HG02763 (cell line): ENCODE data around the gene PPFIA3.
"Not testable (repeated sequence)": the region's sequence is repeated elsewhere in the genome, so short reads cannot be mapped to it uniquely, and the experiment has no call there.

Experiments used
- ATAC-seq: cut with Tn5 transposase; IDR thresholded peaks from one replicate; pipeline ENCODE4 v1.9.1; 2021; ENCODE audit warnings: mild to moderate bottlenecking, moderate library complexity; ENCODE audit not compliant: unreplicated experiment

The PPFIA3 gene

GRCh38 chr19:49173198-49173597 lies 53.9 kb downstream of the PPFIA3 start:
- no peak for ATAC-seq

DNA sequence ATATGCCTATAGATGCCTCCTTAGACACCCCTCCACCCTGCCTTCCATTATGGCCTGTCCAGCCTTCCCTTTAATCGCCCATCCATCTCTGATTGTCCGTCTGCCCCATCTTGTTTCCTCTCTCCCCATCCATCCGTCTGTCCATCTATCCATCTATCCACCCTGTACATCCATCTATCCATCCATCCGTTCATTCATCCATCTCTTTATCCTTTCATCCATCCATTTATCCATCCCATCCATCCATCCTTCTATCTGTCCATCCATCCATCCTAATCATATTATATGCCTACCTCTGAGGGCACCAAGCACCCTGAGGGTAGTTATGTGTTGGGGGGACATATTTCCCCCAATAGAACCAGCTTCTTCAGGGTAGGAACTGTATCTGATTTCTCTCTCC lies 61.3 kb downstream of the PPFIA3 start:
- no peak for ATAC-seq

DNA sequence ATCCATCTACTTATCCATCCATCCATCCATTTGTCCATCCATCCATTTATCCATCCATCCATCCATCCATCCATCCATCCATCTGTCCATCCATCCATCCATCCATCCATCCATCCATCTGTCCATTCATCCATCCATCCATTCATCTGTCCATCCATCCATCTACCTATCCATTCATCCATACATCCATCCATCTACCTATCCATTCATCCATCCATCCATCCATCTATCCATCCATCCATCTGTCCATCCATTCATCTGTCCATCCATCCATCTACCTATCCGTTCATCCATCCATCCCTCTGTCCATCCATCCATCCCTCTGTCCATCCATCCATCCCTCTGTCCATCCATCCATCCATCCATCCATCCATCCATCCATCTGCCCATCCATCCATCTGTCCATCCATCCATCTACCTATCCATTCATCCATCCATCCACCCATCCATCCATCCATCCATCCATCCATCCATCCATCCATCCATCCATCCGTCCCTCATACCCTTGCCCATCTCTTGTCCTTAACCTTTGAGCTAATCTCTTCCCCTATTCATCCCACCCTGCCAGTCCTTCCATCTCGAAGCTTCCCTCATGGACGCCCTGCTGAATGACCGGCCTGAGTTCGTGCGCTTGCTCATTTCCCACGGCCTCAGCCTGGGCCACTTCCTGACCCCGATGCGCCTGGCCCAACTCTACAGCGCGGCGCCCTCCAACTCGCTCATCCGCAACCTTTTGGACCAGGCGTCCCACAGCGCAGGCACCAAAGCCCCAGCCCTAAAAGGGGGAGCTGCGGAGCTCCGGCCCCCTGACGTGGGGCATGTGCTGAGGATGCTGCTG lies 62.9 kb downstream of the PPFIA3 start:
- ATAC-seq = not testable (repeated sequence)

GRCh38 chr19:49182848-49183375 lies 63.6 kb downstream of the PPFIA3 start:
- ATAC-seq = no peak

GRCh38 chr19:49186108-49186507 lies 66.8 kb downstream of the PPFIA3 start:
- no peak for ATAC-seq

- no peak for ATAC-seq
Observed at GRCh38 chr19:49188626-49189200, 69.4 kb downstream of the PPFIA3 start.

- ATAC-seq = no peak
Observed at GRCh38 chr19:49189259-49189658, 69.9 kb downstream of the PPFIA3 start.

GRCh38 chr19:49190781-49191180 lies 71.4 kb downstream of the PPFIA3 start:
- no peak for ATAC-seq

DNA sequence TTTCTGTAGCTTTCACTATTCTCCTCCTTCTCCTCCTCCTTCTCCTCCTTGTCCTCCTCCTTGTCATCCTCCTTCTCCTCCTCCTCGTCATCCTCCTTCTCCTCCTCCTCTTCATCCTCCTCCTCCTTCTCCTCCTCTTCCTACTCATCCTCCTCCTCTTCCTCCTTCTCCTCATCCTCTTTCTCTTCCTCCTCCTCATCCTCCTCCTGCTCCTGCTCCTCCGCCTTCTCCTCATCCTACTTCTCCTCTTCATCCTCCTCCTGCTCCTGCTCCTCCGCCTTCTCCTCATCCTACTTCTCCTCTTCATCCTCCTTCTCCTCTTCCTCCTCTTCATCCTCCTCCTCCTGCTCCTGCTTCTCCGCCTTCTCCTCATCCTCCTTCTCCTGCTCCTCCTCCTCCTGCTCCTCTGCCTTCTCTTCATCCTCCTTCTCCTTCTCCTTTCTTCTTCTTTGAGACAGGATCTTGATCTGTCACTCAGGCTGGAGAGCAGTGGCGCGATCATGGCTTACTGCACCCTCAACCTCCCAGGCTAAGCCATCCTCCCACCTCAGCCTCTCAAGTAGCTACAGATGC lies 74.6 kb downstream of the PPFIA3 start:
- no peak for ATAC-seq

GRCh38 chr19:49194408-49194807 lies 75.1 kb downstream of the PPFIA3 start:
- ATAC-seq = no peak

GRCh38 chr19:49196527-49197240 lies 77.3 kb downstream of the PPFIA3 start:
- ATAC-seq = no peak

DNA sequence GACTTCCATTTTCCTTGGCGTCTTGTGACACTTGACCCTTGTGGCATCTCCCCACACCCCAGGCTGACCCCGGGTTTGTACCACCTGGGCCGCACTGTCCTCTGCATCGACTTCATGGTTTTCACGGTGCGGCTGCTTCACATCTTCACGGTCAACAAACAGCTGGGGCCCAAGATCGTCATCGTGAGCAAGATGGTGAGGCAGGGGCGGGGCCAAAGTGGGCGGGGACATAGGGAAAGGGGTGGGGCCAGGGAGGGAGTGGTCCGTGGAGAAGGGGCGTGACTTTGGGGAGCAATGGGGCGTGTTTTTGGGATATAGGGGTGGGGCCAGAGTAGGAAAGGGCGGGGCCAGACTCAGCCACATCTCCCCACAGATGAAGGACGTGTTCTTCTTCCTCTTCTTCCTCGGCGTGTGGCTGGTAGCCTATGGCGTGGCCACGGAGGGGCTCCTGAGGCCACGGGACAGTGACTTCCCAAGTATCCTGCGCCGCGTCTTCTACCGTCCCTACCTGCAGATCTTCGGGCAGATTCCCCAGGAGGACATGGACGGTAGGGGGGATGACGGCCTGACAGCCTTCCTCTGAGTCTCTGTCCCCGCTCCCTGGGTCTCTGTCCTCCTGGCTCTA lies 81.0 kb downstream of the PPFIA3 start:
- ATAC-seq = no peak
